Suprapubic skin (tissue), 4 donors: Measurements from ENCODE around the gene FEM1B. TPM values are rescaled to one million over a fixed set of nuclear protein-coding genes. Genes with fewer than 3 reads are reported as not detected.
A peak's percentile ranks its signal among the peaks of the same experiment; 100 is the strongest.

ENCODE experiments used
- DNase-seq, 2 donors: peaks; one replicate each; pipeline ENCODE4 v3.0.0-alpha.2; 2019; ENCODE audit warnings: low spot score in 2 of 2
- H3K27ac ChIP-seq: fragments of 200-600 bp; sonication (generic); one replicate; pipeline ENCODE4 v1.5.1; 2019
- H3K27me3 ChIP-seq: fragments of 200-600 bp; sonication (generic); one replicate; pipeline ENCODE4 v1.5.1; 2019
- H3K36me3 ChIP-seq: fragments of 200-600 bp; sonication (generic); one replicate; pipeline ENCODE4 v1.5.1; 2019
- H3K4me1 ChIP-seq: fragments of 200-600 bp; sonication (generic); one replicate; pipeline ENCODE4 v1.5.1; 2019
- H3K4me3 ChIP-seq: fragments of 200-600 bp; sonication (generic); one replicate; pipeline ENCODE4 v1.5.1; 2019; ENCODE audit warnings: mild to moderate bottlenecking
- H3K9me3 ChIP-seq: fragments of 200-600 bp; sonication (generic); one replicate; pipeline ENCODE4 v1.5.1; 2019
- EP300 ChIP-seq: sonication (generic); formaldehyde crosslinking; IDR thresholded peaks from one replicate; pipeline ENCODE4 v1.6.1; 2017; ENCODE audit warnings: antibody characterized with exemption
- POLR2A ChIP-seq, 2 donors: fragments of 450-650 bp; IDR thresholded peaks; one replicate each; pipeline ENCODE4 v1.6.1; 2017; ENCODE audit warnings: antibody characterized with exemption in 2 of 2, mild to moderate bottlenecking in 2 of 2, moderate library complexity in 2 of 2
- POLR2AphosphoS5 ChIP-seq, 3 donors: sonication (generic); formaldehyde crosslinking; IDR thresholded peaks; one replicate each; pipeline ENCODE4 v1.6.1; 2017; ENCODE audit warnings: antibody characterized with exemption in 3 of 3
- WGBS: methylation state at CpG from one replicate; pipeline ENCODE4 v1.1.5; 2018; 5-methylcytosine and 5-hydroxymethylcytosine counted together
- total RNA-seq, 4 donors: library from RNA; depleted of rRNA; stranded (reverse); fragments of >200 nt; gene quantifications; one replicate each; pipeline ENCODE4 v1.1.0, GENCODE V29; 2016
- TF ChIP-seq, protein P1 (sequence below), 2 donors: fragments of 200-600 bp in 1 of 2; fragments of 450-650 bp in 1 of 2; sonication (generic) in 1 of 2; IDR thresholded peaks; one replicate each; pipeline ENCODE4 v1.5.1; 2016 to 2019; ENCODE audit warnings: antibody characterized with exemption in 2 of 2, mild to moderate bottlenecking in 1 of 2, moderate library complexity in 1 of 2

The FEM1B gene
- total RNA-seq, 4 donors from 2014 or later: 56.3 to 89.6 (median 63.8) TPM

DNA sequence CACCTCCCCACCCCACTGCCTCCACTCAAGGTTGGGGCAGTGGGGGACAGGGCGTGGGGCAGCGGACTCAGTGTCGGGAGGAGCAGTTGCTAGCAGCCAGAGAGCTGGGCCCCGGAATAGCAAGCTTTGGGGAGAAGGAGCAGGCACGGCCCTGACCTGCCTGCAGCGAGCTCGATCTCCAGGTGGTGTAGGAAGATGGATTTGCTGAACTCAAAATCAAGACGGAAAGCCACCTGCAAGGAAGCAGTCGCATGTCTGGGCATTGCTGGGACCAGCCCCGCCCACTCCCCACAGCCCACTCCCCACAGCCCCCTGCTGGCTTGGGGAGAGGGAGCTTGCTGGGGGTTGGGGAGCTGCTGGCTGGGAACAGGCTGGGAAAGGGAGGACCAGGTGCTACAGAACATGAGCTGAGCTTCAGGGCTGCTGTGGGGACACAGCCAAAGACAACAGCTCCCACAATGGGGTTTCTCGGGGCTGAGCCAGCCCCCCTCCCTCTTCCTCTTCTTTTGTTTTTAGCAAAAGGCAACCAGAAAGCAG lies 38.0 kb downstream of the FEM1B start:
- H3K27ac ChIP-seq: no peak overlapping the region
- H3K27me3 ChIP-seq: no peaks in the 10 kb centered on the region
- peaks cover 3% of the 10 kb centered on the region for H3K36me3 ChIP-seq
- H3K9me3 ChIP-seq: no peaks in the 10 kb centered on the region
- TF ChIP-seq POLR2AphosphoS5 (IDR thresholded peaks at IDR 0.05) (no peak), POLR2A (IDR thresholded peaks at IDR 0.05) (no peak), EP300 (no peak)
- TF ChIP-seq, protein P1, sequence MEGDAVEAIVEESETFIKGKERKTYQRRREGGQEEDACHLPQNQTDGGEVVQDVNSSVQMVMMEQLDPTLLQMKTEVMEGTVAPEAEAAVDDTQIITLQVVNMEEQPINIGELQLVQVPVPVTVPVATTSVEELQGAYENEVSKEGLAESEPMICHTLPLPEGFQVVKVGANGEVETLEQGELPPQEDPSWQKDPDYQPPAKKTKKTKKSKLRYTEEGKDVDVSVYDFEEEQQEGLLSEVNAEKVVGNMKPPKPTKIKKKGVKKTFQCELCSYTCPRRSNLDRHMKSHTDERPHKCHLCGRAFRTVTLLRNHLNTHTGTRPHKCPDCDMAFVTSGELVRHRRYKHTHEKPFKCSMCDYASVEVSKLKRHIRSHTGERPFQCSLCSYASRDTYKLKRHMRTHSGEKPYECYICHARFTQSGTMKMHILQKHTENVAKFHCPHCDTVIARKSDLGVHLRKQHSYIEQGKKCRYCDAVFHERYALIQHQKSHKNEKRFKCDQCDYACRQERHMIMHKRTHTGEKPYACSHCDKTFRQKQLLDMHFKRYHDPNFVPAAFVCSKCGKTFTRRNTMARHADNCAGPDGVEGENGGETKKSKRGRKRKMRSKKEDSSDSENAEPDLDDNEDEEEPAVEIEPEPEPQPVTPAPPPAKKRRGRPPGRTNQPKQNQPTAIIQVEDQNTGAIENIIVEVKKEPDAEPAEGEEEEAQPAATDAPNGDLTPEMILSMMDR (IDR thresholded peaks at IDR 0.05): no peak
- peak; percentile 33 to 70 for DNase-seq
- WGBS: 61% methylated on average over 11 of the region's 11 CpGs
- no peak overlapping the region for H3K4me3 ChIP-seq
- no peaks in the 10 kb centered on the region for H3K4me1 ChIP-seq

DNA sequence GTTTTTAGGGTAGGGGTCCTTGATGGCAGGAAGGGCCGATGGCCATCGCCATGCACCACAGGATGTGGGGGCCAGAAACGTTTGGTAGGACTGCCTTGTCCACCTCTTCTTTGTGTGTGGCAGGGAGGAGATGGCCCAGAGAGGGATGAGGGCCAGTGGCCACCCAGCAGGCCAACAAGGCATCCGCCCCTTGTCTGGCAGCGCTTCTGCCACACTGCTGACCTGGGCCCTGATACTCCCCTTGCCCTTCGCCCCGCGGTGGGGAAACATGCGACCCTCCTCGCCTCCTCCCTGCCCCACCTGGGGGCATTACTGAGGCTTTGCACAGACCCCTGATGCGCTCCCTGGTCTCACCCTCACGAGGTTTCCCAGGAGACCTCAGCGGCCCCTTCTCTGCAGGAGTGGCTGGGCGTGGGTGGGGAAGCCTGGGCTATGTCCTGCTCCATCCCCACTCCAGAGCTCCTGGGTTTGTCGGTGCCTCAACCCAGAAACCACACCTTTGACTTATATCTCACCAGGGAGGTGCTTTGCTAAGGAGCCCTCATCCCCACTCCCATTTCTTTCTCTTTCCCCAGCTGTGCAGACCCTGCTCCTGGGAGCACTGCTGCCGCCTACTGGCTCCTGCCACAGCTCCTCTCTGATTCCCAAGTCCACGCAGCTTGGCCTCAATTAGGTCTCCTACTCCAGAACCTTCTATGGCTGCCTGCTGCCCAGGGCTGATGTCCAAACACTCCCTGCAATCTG lies 38.7 kb downstream of the FEM1B start:
- Histone ChIP-seq H3K4me1 (no peaks in the 10 kb centered on the region), H3K27ac (no peak overlapping the region), H3K4me3 (no peak overlapping the region), H3K27me3 (no peaks in the 10 kb centered on the region), H3K9me3 (no peaks in the 10 kb centered on the region), H3K36me3 (peaks cover 3% of the 10 kb centered on the region)
- DNase-seq: peak; percentile 52 to 68
- no peak for TF ChIP-seq POLR2AphosphoS5 (IDR thresholded peaks at IDR 0.05)
- WGBS: 86% methylated on average over 15 of the region's 17 CpGs

DNA sequence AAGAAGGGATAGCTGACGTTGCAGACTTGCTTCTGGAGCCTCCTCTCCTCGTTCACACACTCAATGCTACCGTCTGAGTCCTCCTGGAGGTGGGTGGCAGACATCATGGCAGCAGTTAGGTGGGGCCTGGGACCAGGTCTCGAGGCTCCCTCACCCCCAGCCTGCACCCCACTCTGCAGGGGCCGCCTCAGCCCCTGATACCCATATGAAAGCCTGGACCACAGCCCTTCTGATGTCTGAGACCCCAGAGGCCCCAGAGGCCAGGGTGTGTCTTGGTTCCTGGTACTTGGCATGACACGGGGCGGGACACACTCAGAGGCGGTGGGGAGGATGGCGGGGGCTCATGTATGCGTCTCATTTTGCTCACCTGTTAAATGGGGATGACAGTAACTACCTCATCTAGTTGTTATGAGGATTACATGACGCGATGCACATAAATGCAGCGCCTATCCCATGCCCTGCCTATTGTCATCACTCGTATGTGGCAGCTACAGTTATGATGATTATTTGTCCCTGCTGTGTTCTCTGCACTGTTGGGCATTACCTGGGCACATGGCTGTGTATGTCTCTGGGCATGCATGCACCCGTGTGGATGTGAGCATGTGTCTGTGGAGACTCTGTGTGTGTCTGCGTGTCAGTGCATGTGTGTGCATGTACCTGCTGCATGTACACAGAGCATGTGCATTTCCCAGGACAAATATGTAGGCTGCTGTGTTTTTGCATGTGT lies 39.9 kb downstream of the FEM1B start:
- H3K27ac ChIP-seq: no peak overlapping the region
- WGBS: 83% methylated on average over 14 of the region's 16 CpGs
- TF ChIP-seq POLR2AphosphoS5 (IDR thresholded peaks at IDR 0.05): no peak
- TF ChIP-seq EP300: no peak
- no peak for TF ChIP-seq POLR2A (IDR thresholded peaks at IDR 0.05)
- TF ChIP-seq, protein P1 (IDR thresholded peaks at IDR 0.05): no peak
- no peak overlapping the region for H3K4me3 ChIP-seq
- H3K36me3 ChIP-seq: peaks cover 3% of the 10 kb centered on the region
- H3K27me3 ChIP-seq: no peaks in the 10 kb centered on the region
- H3K9me3 ChIP-seq: no peaks in the 10 kb centered on the region
- no peaks in the 10 kb centered on the region for H3K4me1 ChIP-seq
- DNase-seq: peak; percentile 48 to 75

DNA sequence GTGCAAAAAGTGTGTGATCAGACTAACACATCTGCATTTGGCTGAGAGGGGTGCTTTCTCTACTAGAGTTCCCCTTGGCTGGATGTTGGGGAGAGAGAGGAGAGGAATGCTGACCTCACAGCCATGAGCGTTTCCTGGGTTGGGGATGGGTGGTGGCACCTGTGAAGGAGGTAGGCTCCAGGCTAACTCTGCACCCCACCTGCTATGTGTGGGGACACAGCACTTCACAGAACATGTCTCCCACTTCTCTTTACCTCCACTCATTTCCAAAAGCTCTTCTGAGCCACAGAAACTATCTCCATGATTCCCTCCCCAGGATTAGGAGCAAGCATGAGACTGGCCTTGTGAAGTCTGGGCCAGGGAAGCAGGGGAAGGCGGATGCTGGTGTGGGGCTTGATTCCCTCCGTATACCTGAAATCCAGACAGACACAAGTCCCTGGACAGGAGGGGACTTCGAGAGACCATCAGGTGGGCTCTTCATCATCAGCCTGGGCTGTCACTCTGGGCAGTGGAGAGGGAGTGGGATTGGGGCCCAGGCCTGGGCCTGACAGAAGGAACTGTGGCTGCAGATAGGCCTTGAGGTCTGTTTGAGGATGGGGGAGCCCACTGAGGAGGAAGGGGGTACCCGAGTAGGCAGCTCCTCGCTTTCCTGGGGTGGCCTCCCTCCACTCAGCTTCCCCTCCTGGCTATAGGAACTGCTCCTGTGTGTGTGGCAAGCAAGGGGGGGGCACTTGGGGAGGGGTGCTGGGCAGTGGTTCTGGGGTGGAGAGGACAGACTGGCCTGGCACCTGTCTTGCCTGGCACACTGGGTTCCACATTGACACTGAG lies 40.7 kb downstream of the FEM1B start:
- DNase-seq: peak; percentile 20 to 42
- no peak for TF ChIP-seq EP300
- TF ChIP-seq POLR2A (IDR thresholded peaks at IDR 0.05): no peak
- TF ChIP-seq, protein P1 (IDR thresholded peaks at IDR 0.05): no peak
- no peak for TF ChIP-seq POLR2AphosphoS5 (IDR thresholded peaks at IDR 0.05)
- 88% methylated on average over 3 of the region's 6 CpGs for WGBS

More for the DNA sequence above, 40.7 kb downstream of the FEM1B start:
- peaks cover 3% of the 10 kb centered on the region for H3K36me3 ChIP-seq
- no peaks in the 10 kb centered on the region for H3K27me3 ChIP-seq
- H3K4me3 ChIP-seq: no peak overlapping the region
- H3K4me1 ChIP-seq: no peaks in the 10 kb centered on the region
- no peak overlapping the region for H3K27ac ChIP-seq
- no peaks in the 10 kb centered on the region for H3K9me3 ChIP-seq
